ENCODE measurements around the gene CACHD1.

CACHD1 gene

GRCh38 chr1:64469977-64470664, at the start of gene CACHD1:
TSS of gene CACHD1 (plus strand) at chr1:64470129. CDS start at chr1:64470745, 616 bp downstream.
- no peak within 1 kb of the TSS for H3K4me3 ChIP-seq (ENCODE audit: low read depth, low read length)
- TF ChIP-seq MAX (IDR thresholded peaks at IDR 0.05; ENCODE audit: low read depth, low read length) (no peak), CTCF (IDR thresholded peaks at IDR 0.05; ENCODE audit: low read depth, low read length) (no peak), POLR2A (IDR thresholded peaks at IDR 0.05; ENCODE audit: extremely low read depth, insufficient read length) (no peak), MYC (IDR thresholded peaks at IDR 0.05; ENCODE audit: low read depth, low read length) (no peak)
- DNase-seq (ENCODE audit: low read depth) = peak; percentile 30

GRCh38 chr1:64421377-64421776, 48.6 kb upstream of the CACHD1 start:
- TF ChIP-seq CTCF (IDR thresholded peaks at IDR 0.05; ENCODE audit: low read depth, low read length) = no peak
- TF ChIP-seq MAX (IDR thresholded peaks at IDR 0.05; ENCODE audit: low read depth, low read length) = no peak
- no peak for TF ChIP-seq POLR2A (IDR thresholded peaks at IDR 0.05; ENCODE audit: extremely low read depth, insufficient read length)
- TF ChIP-seq MYC (IDR thresholded peaks at IDR 0.05; ENCODE audit: low read depth, low read length) = no peak
- no peak overlapping the region for H3K4me3 ChIP-seq (ENCODE audit: low read depth, low read length)
- DNase-seq (ENCODE audit: low read depth) = no peak

GRCh38 chr1:64423526-64423925, 46.4 kb upstream of the CACHD1 start:
- no peak for DNase-seq (ENCODE audit: low read depth)
- H3K4me3 ChIP-seq (ENCODE audit: low read depth, low read length) = no peak overlapping the region
- no peak for TF ChIP-seq CTCF (IDR thresholded peaks at IDR 0.05; ENCODE audit: low read depth, low read length)
- no peak for TF ChIP-seq MYC (IDR thresholded peaks at IDR 0.05; ENCODE audit: low read depth, low read length)
- TF ChIP-seq MAX (IDR thresholded peaks at IDR 0.05; ENCODE audit: low read depth, low read length) = no peak
- TF ChIP-seq POLR2A (IDR thresholded peaks at IDR 0.05; ENCODE audit: extremely low read depth, insufficient read length) = no peak

- H3K4me3 ChIP-seq (ENCODE audit: low read depth, low read length) = no peak overlapping the region
- no peak for DNase-seq (ENCODE audit: low read depth)
- TF ChIP-seq POLR2A (IDR thresholded peaks at IDR 0.05; ENCODE audit: extremely low read depth, insufficient read length) (no peak), MYC (IDR thresholded peaks at IDR 0.05; ENCODE audit: low read depth, low read length) (no peak), MAX (IDR thresholded peaks at IDR 0.05; ENCODE audit: low read depth, low read length) (no peak), CTCF (IDR thresholded peaks at IDR 0.05; ENCODE audit: low read depth, low read length) (no peak)
These were observed 45.5 kb upstream of the CACHD1 start for GRCh38 chr1:64424412-64424811.

- no peak overlapping the region for H3K4me3 ChIP-seq (ENCODE audit: low read depth, low read length)
- DNase-seq (ENCODE audit: low read depth) = no peak
- TF ChIP-seq POLR2A (IDR thresholded peaks at IDR 0.05; ENCODE audit: extremely low read depth, insufficient read length) = no peak
- no peak for TF ChIP-seq CTCF (IDR thresholded peaks at IDR 0.05; ENCODE audit: low read depth, low read length)
- no peak for TF ChIP-seq MYC (IDR thresholded peaks at IDR 0.05; ENCODE audit: low read depth, low read length)
- TF ChIP-seq MAX (IDR thresholded peaks at IDR 0.05; ENCODE audit: low read depth, low read length) = no peak
These were observed 44.4 kb upstream of the CACHD1 start for GRCh38 chr1:64425521-64425920.

Data from NB4 (cell line).